ENCODE measurements around the gene SRMS. TPM values are rescaled to one million over a fixed set of nuclear protein-coding genes. Genes with fewer than 3 reads are reported as not detected.
A peak's percentile ranks its signal among the peaks of the same experiment; 100 is the strongest.

SRMS gene
- total and polyA plus RNA-seq, 2 of the 13 experiments (the other 11 are each of a cell fraction or from before 2014, with no cell fraction given) = not detected

DNA sequence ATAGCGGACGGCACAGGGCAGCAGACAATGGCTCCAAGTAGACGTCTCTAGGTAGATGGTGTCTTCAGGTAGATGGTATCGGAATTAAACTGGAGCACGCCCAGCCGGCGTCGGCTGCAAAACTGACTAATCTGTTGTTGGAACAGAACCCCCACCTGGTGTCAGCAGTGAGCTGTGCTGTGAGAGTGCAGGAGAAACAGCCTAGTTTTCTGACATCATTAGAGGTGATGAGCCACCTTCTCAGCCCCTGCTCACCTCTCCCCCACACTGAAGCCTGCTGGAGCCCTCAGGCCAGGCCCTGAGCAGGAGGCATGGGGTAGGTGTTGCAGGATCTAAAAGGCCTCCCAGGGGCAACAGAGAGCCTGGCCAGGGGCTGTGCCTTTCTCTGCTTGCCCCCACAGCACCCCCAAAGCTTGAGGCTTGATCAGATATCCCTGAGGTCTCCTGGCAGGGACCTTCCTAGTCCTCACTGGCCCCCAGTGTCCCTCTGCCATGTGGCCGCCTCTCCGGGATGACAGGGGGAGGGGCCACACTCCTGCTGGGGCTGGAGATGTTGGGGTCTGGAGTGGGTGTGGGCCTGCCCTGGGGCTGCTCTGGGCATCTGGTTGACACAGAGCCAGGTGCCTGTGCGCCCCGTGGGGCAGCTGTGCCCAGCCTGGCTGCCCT, 33.4 kb upstream of the SRMS start (continued):
- TF ChIP-seq, protein P1, sequence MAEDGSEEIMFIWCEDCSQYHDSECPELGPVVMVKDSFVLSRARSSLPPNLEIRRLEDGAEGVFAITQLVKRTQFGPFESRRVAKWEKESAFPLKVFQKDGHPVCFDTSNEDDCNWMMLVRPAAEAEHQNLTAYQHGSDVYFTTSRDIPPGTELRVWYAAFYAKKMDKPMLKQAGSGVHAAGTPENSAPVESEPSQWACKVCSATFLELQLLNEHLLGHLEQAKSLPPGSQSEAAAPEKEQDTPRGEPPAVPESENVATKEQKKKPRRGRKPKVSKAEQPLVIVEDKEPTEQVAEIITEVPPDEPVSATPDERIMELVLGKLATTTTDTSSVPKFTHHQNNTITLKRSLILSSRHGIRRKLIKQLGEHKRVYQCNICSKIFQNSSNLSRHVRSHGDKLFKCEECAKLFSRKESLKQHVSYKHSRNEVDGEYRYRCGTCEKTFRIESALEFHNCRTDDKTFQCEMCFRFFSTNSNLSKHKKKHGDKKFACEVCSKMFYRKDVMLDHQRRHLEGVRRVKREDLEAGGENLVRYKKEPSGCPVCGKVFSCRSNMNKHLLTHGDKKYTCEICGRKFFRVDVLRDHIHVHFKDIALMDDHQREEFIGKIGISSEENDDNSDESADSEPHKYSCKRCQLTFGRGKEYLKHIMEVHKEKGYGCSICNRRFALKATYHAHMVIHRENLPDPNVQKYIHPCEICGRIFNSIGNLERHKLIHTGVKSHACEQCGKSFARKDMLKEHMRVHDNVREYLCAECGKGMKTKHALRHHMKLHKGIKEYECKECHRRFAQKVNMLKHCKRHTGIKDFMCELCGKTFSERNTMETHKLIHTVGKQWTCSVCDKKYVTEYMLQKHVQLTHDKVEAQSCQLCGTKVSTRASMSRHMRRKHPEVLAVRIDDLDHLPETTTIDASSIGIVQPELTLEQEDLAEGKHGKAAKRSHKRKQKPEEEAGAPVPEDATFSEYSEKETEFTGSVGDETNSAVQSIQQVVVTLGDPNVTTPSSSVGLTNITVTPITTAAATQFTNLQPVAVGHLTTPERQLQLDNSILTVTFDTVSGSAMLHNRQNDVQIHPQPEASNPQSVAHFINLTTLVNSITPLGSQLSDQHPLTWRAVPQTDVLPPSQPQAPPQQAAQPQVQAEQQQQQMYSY (CRISPR knock-in tag; IDR thresholded peaks at IDR 0.05) = no peak
- TF ChIP-seq ZNF766 (CRISPR knock-in tag; IDR thresholded peaks at IDR 0.05; ENCODE audit: borderline replicate concordance) (no peak; the same call in 1 of the 2 replicates), TAF1 (CRISPR knock-in tag; IDR thresholded peaks at IDR 0.05) (0 out of 2 replicates have a peak, but pooled peaks have one; percentile 23), RAD51 (IDR thresholded peaks at IDR 0.05; ENCODE audit: borderline replicate concordance) (no peak), MAZ (IDR thresholded peaks at IDR 0.05; ENCODE audit: borderline replicate concordance, low read depth, low read length) (0 out of 2 replicates have a peak, but pooled peaks have one; percentile 50), MAZ (CRISPR knock-in tag; IDR thresholded peaks at IDR 0.05; ENCODE audit: low read depth) (0 out of 2 replicates have a peak, but pooled peaks have one; percentile 34), FOXO1 (CRISPR knock-in tag; IDR thresholded peaks at IDR 0.05) (peak; percentile 52; the same call in 1 of the 2 replicates), ATRX (CRISPR knock-in tag; IDR thresholded peaks at IDR 0.05; ENCODE audit: borderline replicate concordance) (no peak), JUN (CRISPR knock-in tag; IDR thresholded peaks at IDR 0.05) (0 out of 2 replicates have a peak, but pooled peaks have one; percentile 55), ZKSCAN8 (CRISPR knock-in tag; IDR thresholded peaks at IDR 0.05; ENCODE audit: borderline replicate concordance) (peak; percentile 56; the same call in 1 of the 2 replicates), SAFB2 (CRISPR knock-in tag; IDR thresholded peaks at IDR 0.05; ENCODE audit: borderline replicate concordance, low read depth) (no peak), MXI1 (IDR thresholded peaks at IDR 0.05; ENCODE audit: borderline replicate concordance, low read depth, low read length) (peak; percentile 52; the same call in 1 of the 3 replicates), EEA1 (CRISPR knock-in tag; IDR thresholded peaks at IDR 0.05; ENCODE audit: borderline replicate concordance) (no peak)
- TF ChIP-seq, protein P2, sequence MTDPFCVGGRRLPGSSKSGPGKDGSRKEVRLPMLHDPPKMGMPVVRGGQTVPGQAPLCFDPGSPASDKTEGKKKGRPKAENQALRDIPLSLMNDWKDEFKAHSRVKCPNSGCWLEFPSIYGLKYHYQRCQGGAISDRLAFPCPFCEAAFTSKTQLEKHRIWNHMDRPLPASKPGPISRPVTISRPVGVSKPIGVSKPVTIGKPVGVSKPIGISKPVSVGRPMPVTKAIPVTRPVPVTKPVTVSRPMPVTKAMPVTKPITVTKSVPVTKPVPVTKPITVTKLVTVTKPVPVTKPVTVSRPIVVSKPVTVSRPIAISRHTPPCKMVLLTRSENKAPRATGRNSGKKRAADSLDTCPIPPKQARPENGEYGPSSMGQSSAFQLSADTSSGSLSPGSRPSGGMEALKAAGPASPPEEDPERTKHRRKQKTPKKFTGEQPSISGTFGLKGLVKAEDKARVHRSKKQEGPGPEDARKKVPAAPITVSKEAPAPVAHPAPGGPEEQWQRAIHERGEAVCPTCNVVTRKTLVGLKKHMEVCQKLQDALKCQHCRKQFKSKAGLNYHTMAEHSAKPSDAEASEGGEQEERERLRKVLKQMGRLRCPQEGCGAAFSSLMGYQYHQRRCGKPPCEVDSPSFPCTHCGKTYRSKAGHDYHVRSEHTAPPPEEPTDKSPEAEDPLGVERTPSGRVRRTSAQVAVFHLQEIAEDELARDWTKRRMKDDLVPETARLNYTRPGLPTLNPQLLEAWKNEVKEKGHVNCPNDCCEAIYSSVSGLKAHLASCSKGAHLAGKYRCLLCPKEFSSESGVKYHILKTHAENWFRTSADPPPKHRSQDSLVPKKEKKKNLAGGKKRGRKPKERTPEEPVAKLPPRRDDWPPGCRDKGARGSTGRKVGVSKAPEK (CRISPR knock-in tag; IDR thresholded peaks at IDR 0.05; ENCODE audit: borderline replicate concordance) = no peak
- TF ChIP-seq, protein P3, sequence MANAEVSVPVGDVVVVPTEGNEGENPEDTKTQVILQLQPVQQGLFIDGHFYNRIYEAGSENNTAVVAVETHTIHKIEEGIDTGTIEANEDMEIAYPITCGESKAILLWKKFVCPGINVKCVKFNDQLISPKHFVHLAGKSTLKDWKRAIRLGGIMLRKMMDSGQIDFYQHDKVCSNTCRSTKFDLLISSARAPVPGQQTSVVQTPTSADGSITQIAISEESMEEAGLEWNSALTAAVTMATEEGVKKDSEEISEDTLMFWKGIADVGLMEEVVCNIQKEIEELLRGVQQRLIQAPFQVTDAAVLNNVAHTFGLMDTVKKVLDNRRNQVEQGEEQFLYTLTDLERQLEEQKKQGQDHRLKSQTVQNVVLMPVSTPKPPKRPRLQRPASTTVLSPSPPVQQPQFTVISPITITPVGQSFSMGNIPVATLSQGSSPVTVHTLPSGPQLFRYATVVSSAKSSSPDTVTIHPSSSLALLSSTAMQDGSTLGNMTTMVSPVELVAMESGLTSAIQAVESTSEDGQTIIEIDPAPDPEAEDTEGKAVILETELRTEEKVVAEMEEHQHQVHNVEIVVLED (CRISPR knock-in tag; IDR thresholded peaks at IDR 0.05; ENCODE audit: borderline replicate concordance) = no peak; the same call in 1 of the 2 replicates
